Adrenal gland (tissue), 5 donors: ENCODE results near the gene C1orf216.

Experiments
- CTCF ChIP-seq, 6 experiments: fragments of 450-650 bp in 4 of 6; fragments of 200-600 bp in 2 of 6; sonication (generic) in 1 of 6; IDR thresholded peaks; 1 replicate in 5 of 6; 2 replicates in 1 of 6; pipeline versions ENCODE4 v1.5.1 to v1.8.0; 2016 to 2021; ENCODE audit warnings: antibody characterized with exemption in 6 of 6, mild to moderate bottlenecking in 2 of 6, moderate library complexity in 1 of 6
- POLR2A ChIP-seq, 2 donors: fragments of 450-650 bp; IDR thresholded peaks; one replicate each; pipeline ENCODE4 v1.6.1; 2017; ENCODE audit warnings: antibody characterized with exemption in 2 of 2, mild to moderate bottlenecking in 2 of 2, moderate library complexity in 1 of 2
- donor health status: DM: no; HTN: no; CAD: no.

- TF ChIP-seq CTCF (IDR thresholded peaks at IDR 0.05), result no peak
- TF ChIP-seq POLR2A (IDR thresholded peaks at IDR 0.05), result no peak
Measured at GRCh38 chr1:35680271-35680670, 38.4 kb downstream of the C1orf216 start.
